Heart left ventricle (tissue), 16 donors: ENCODE data around the gene OSM. TPM values are rescaled to one million over a fixed set of nuclear protein-coding genes. Genes with fewer than 3 reads are reported as not detected.

Experiments used
- ATAC-seq, 4 donors: fragments of 200-7000 bp; cut with Tn5 transposase; one replicate each; pipeline ENCODE4 v1.9.1; 2020 to 2022; ENCODE audit warnings: moderate library complexity in 4 of 4, mild to moderate bottlenecking in 3 of 4, moderate number of reproducible peaks in 1 of 4
- DNase-seq, 5 donors: peaks; one replicate each; pipeline ENCODE4 v3.0.0-alpha.2; 2020
- H3K27ac ChIP-seq, 12 donors: fragments of 200-600 bp; sonication (generic) in 4 of 12; one replicate each; pipeline versions ENCODE4 v1.5.0 to v1.8.0; 2016 to 2022; ENCODE audit warnings: mild to moderate bottlenecking in 2 of 12
- H3K27me3 ChIP-seq, 9 donors: fragments of 200-600 bp; sonication (generic) in 2 of 9; one replicate each; pipeline versions ENCODE4 v1.5.1 to v1.8.0; 2016 to 2022; ENCODE audit warnings: mild to moderate bottlenecking in 3 of 9
- H3K36me3 ChIP-seq, 9 donors: fragments of 200-600 bp; sonication (generic) in 2 of 9; one replicate each; pipeline versions ENCODE4 v1.5.0 to v1.8.0; 2018 to 2022; ENCODE audit warnings: mild to moderate bottlenecking in 2 of 9
- H3K4me1 ChIP-seq, 12 donors: fragments of 200-600 bp; sonication (generic) in 4 of 12; one replicate each; pipeline versions ENCODE4 v1.5.0 to v1.8.0; 2016 to 2022; ENCODE audit warnings: mild to moderate bottlenecking in 3 of 12
- H3K4me3 ChIP-seq, 12 donors: fragments of 200-600 bp; sonication (generic) in 4 of 12; one replicate each; pipeline versions ENCODE4 v1.5.0 to v1.8.0; 2017 to 2022; ENCODE audit warnings: mild to moderate bottlenecking in 9 of 12, moderate library complexity in 4 of 12
- H3K9me3 ChIP-seq, 12 donors: fragments of 200-600 bp; sonication (generic) in 4 of 12; one replicate each; pipeline versions ENCODE4 v1.5.0 to v1.8.0; 2016 to 2022; ENCODE audit warnings: mild to moderate bottlenecking in 1 of 12
- CTCF ChIP-seq, 12 donors: fragments of 200-600 bp; sonication (generic) in 4 of 12; IDR thresholded peaks; one replicate each; pipeline versions ENCODE4 v1.5.0 to v1.8.0; 2018 to 2022; ENCODE audit warnings: antibody characterized with exemption in 12 of 12, mild to moderate bottlenecking in 5 of 12
- POLR2A ChIP-seq, 2 donors: fragments of 450-650 bp; IDR thresholded peaks; one replicate each; pipeline ENCODE4 v1.6.1; 2017; ENCODE audit warnings: antibody characterized with exemption in 2 of 2, mild to moderate bottlenecking in 2 of 2, moderate library complexity in 2 of 2
- WGBS, 4 donors: extraction: QIAGEN DNeasy Blood & Tissue Kit in 2 of 4; methylation state at CpG; one replicate each; pipeline versions ENCODE4 v1.1.5 to v1.1.7; 2013 to 2018; 5-methylcytosine and 5-hydroxymethylcytosine counted together
- intact Hi-C, 10 donors: fragments of 100-400 bp; cut with DNase I; formaldehyde crosslinking; loops; one replicate each; pipeline versions ENCODE4 v1.11.1 to v1.14.2; 2022
- long read RNA-seq, 3 donors: library from polyadenylated mRNA; unstranded; transcript quantifications; one replicate each; pipeline ENCODE4 v2.0.0, GENCODE V29; 2020 to 2021
- polyA plus RNA-seq, 2 donors: library from polyadenylated mRNA; stranded (reverse); fragments of 200-250 nt; gene quantifications; one replicate each; pipeline ENCODE4 v1.2.3, GENCODE V29; 2013
- total RNA-seq, 9 donors: library from RNA; depleted of rRNA in 2 of 9; stranded (reverse); fragments of >200 nt in 2 of 9; fragmentation: NEBNext Ultra II Directional in 3 of 9; extraction: Animal tissue kit (Norgen Biotek cat#: 25700) in 3 of 9; gene quantifications; one replicate each; pipeline versions ENCODE4 v1.1.0 to v1.2.4, GENCODE V29; 2016 to 2023
- donor health status: ischemic (EF 13 %, LVEDD 7.1; RV severe dilation, severe dysfunction).
- donor health status: healthy with polysubstance abuse.
- donor health status: DM: no; HTN: yes; CAD: no.
- donor health status: DM: no; HTN: no; CAD: no.
- donor health status: ischemic (EF 25% LVEDD 6.9; RV normal size, moderate dysfunction).
- donor health status: ischemic (EF 25% LVEDD 5.7; RV mildly dilated, moderate dysfunction).
- donor health status: healthy.
- donor health status: DM: yes; HTN: yes; CAD: no.
- donor health status: ischemic (EF 35%, LVEDD 5.7; RV mildly dilated, moderate dysfunction).
- donor health status: nonischemic (EF 11% LVEDD 7.7; RV severe dilation, severe dysfunction).
- donor health status: DM: yes; HTN: yes; CAD: no.
- donor health status: PGD.
- donor health status: ischemic (EF 29% LVEDD 5.4; RV normal size, mild dysfunction).
- donor health status: nonischemic (EF 23%, LVEDD 6.1; RV moderate dilation, normal function).

Gene OSM
- total RNA-seq: 1 to 10 TPM in 2 of 9 donors, under 1 TPM in 5, not detected in 2; 0.17 to 5.0 (median 0.42) TPM
- polyA plus RNA-seq: under 1 TPM; 0.25 to 0.27 TPM
- long read RNA-seq, donor 1: 0 reads
- long read RNA-seq, donor 2, transcript OSM-201 (3 exons, 1,854 nt): major isoform, 6 of 6 reads
- long read RNA-seq, donor 2, partial matches to known transcripts: 0 of 6 reads
- long read RNA-seq, donor 2, other reads (novel, unspliced or antisense): 0 of 6 reads
- long read RNA-seq, donor 3: 0 reads

GRCh38 chr22:30266445-30267381 lies at the start of gene OSM:
Gene OSM (minus strand): TSS chr22:30266851. CDS start chr22:30266799, 52 bp downstream.
- peak within 1 kb of the TSS in 10 of 12 donors; percentile 1 to 67 (median 36) for H3K4me3 ChIP-seq
- H3K27me3 ChIP-seq: peaks cover 0 to 9% (median 0%) of the 10 kb centered on the region in 9 donors
- TF ChIP-seq CTCF (IDR thresholded peaks at IDR 0.05) (no peak), POLR2A (IDR thresholded peaks at IDR 0.05) (no peak)
- 67 to 77% (median 73%) methylated on average over 26 to 35 of the region's 35 CpGs for WGBS, 4 donors
- DNase-seq (peak; percentile 62 to 89 (median 73)), ATAC-seq (peak in 3 of 4 donors; percentile 40 to 45 (median 42))
- intact Hi-C loops: loop anchor here in 2 of 10 donors (10.0 kb wide), 1 partner anchor 218 kb away; no protein-coding TSS in a partner anchor
- no peaks in the 10 kb centered on the region for H3K36me3 ChIP-seq
- H3K27ac ChIP-seq: peak within 1 kb of the TSS in 8 of 12 donors; percentile 29 to 96 (median 66)
- peaks cover 0 to 61% (median 0%) of the 10 kb centered on the region in 12 donors for H3K4me1 ChIP-seq
- no peaks in the 10 kb centered on the region for H3K9me3 ChIP-seq

GRCh38 chr22:30315962-30316576 lies 49.4 kb upstream of the OSM start:
- Histone ChIP-seq H3K27ac (peak overlapping the region in 2 of 12 donors; percentile 18 to 52), H3K9me3 (no peaks in the 10 kb centered on the region), H3K4me1 (peaks cover 13 to 100% (median 57%) of the 10 kb centered on the region in 12 donors), H3K4me3 (no peak overlapping the region), H3K27me3 (no peaks in the 10 kb centered on the region), H3K36me3 (peaks cover 0 to 26% (median 0%) of the 10 kb centered on the region in 9 donors)
- 80 to 90% (median 85%) methylated on average over 2 of the region's 2 CpGs for WGBS, 4 donors
- ATAC-seq: no peak
- intact Hi-C loops: no loop called here
- TF ChIP-seq CTCF (IDR thresholded peaks at IDR 0.05) (no peak), POLR2A (IDR thresholded peaks at IDR 0.05) (no peak)
- no peak for DNase-seq

GRCh38 chr22:30314915-30315314 lies 48.3 kb upstream of the OSM start:
- WGBS, 4 donors: 76 to 79% (median 77%) methylated on average over 6 to 8 of the region's 8 CpGs
- intact Hi-C loops: no loop called here
- DNase-seq: no peak
- H3K4me1 ChIP-seq: peaks cover 21 to 100% (median 57%) of the 10 kb centered on the region in 12 donors
- H3K36me3 ChIP-seq: peaks cover 0 to 16% (median 0%) of the 10 kb centered on the region in 9 donors
- H3K4me3 ChIP-seq: no peak overlapping the region
- H3K9me3 ChIP-seq: no peaks in the 10 kb centered on the region
- H3K27me3 ChIP-seq: no peaks in the 10 kb centered on the region
- ATAC-seq: no peak
- H3K27ac ChIP-seq: peak overlapping the region in 2 of 12 donors; percentile 18 to 52
- TF ChIP-seq POLR2A (IDR thresholded peaks at IDR 0.05) (no peak), CTCF (IDR thresholded peaks at IDR 0.05) (no peak)
